SH-SY5Y (cell line): ENCODE data around the gene ECE1.

ENCODE experiments used
- GATA2 ChIP-seq: IDR thresholded peaks from 2 replicates; pipeline ENCODE4 v1.6.1; 2011; ENCODE audit warnings: mild to moderate bottlenecking, low read depth, low read length
- GATA3 ChIP-seq: IDR thresholded peaks from 2 replicates; pipeline ENCODE4 v1.6.1; 2011; ENCODE audit warnings: low read depth, mild to moderate bottlenecking, low read length, moderate library complexity

DNA sequence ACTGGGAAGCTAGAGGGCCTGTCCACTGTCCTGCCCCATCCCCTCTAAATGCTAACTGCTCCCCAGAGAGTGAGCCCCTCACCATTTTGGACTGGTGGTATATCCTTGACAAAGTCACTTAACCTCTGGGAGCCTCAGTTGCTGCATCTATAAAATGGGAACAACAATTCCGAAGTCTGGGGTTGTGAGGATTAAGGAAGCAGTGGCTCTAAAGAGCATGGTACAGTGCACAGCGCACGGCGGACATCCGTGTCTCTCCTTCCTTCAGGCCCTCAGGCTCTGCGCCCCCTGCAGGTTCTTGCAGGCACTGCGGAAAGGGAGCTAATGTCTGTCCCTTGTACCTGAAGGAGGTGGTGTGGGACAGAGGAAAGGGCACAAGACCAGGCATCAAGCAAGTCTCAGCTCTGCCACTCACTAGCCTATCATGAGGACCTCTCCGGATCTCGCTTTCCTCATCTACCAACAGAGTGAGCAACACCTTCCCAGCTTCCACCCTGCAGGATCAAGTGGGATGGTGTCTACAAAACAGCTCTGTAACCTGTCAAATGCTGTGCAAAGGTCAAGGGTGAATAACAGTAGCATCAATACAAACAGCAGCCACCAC, 20.1 kb downstream of the ECE1 start:
- TF ChIP-seq GATA3: no peak
- no peak for TF ChIP-seq GATA2
